ENCODE measurements around the gene CELF3.

DNA sequence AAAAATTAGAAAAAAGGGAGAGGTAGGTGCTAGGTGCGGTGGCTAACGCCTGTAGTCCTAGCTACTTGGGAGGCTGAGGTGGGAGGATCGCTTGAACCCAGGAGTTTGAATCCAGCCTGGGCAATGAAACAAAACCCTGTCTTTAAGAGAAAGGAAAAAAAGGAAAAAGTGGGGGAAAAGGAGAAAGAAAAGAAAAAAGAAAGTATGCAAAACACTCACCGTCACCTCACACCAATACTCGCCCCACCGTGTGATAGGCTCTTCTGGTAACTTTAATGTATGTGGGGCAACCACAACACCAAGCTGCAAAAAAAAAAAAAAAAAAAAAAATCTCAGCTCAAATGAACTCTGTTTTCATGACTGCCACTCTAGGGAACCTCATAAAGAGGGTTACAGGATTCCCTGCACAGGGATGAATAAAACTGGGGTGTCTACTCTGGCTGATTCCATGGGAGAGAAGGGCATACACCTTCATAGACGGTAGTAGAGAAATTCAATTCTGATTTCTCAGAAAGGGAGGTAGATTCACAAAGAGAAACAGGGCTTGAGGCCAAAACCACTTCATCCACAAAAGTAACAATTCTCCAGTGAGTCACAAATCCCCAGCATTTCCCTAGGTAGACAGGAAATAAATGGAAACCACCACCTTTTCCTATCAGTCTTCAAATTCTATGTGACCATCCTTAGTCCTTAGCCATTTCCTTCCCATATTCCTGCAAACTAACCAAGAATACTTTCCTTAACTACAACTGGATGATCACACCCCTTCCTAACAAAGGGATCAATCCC is 44.2 kb upstream of the CELF3 start:
- TF ChIP-seq EZH2phosphoT487 (IDR thresholded peaks at IDR 0.05; ENCODE audit: unreplicated experiment) = no peak
- TF ChIP-seq, protein P1, sequence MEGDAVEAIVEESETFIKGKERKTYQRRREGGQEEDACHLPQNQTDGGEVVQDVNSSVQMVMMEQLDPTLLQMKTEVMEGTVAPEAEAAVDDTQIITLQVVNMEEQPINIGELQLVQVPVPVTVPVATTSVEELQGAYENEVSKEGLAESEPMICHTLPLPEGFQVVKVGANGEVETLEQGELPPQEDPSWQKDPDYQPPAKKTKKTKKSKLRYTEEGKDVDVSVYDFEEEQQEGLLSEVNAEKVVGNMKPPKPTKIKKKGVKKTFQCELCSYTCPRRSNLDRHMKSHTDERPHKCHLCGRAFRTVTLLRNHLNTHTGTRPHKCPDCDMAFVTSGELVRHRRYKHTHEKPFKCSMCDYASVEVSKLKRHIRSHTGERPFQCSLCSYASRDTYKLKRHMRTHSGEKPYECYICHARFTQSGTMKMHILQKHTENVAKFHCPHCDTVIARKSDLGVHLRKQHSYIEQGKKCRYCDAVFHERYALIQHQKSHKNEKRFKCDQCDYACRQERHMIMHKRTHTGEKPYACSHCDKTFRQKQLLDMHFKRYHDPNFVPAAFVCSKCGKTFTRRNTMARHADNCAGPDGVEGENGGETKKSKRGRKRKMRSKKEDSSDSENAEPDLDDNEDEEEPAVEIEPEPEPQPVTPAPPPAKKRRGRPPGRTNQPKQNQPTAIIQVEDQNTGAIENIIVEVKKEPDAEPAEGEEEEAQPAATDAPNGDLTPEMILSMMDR (conservative IDR thresholded peaks at IDR 0.05; ENCODE audit: low read depth in 2 of 2) = no peak
